GM12878 (cell line): ENCODE measurements around the gene KDF1. TPM values are rescaled to one million over a fixed set of nuclear protein-coding genes. Genes with fewer than 3 reads are reported as not detected.

Experiments
- BCL11A ChIP-seq: IDR thresholded peaks from 2 replicates; pipeline ENCODE4 v1.6.1; 2011; ENCODE audit warnings: low read depth, low read length
- FOXM1 ChIP-seq: IDR thresholded peaks from 2 replicates; pipeline ENCODE4 v1.6.1; 2012; ENCODE audit warnings: low read depth, mild to moderate bottlenecking, inconsistent platforms, low read length, moderate library complexity
- GATAD2B ChIP-seq: fragments of 450-650 bp; conservative IDR thresholded peaks from 2 replicates; pipeline ENCODE4 v1.6.1; 2017; ENCODE audit warnings: low read depth, mild to moderate bottlenecking, moderate library complexity
- IRF3 ChIP-seq: fragments of 450-650 bp; IDR thresholded peaks from 2 replicates; pipeline ENCODE4 v1.6.1; 2014; ENCODE audit warnings: mild to moderate bottlenecking
- MLLT1 ChIP-seq: fragments of 450-650 bp; IDR thresholded peaks from 2 replicates; pipeline ENCODE4 v1.6.1; 2016; ENCODE audit warnings: mild to moderate bottlenecking
- NKRF ChIP-seq: fragments of 450-650 bp; conservative IDR thresholded peaks from 2 replicates; pipeline ENCODE4 v1.6.1; 2017; ENCODE audit warnings: mild to moderate bottlenecking, moderate library complexity
- RELA ChIP-seq: fragments of 450-650 bp; IDR thresholded peaks from 2 replicates; pipeline ENCODE4 v1.8.0; 2014; ENCODE audit warnings: borderline replicate concordance; ENCODE audit not compliant: partially characterized antibody
- SRF ChIP-seq, 2 experiments: IDR thresholded peaks; 2 replicates each; pipeline ENCODE4 v1.6.1; 2011; ENCODE audit warnings: low read depth in 2 of 2, low read length in 2 of 2, mild to moderate bottlenecking in 1 of 2, moderate library complexity in 1 of 2
- ZBTB33 ChIP-seq: fragments of 450-650 bp; IDR thresholded peaks from 2 replicates; pipeline ENCODE4 v1.6.1; 2017; ENCODE audit warnings: mild to moderate bottlenecking
- ZBTB40 ChIP-seq: fragments of 450-650 bp; IDR thresholded peaks from 2 replicates; pipeline ENCODE4 v1.6.1; 2016; ENCODE audit warnings: mild to moderate bottlenecking, moderate library complexity, borderline replicate concordance
- ZNF384 ChIP-seq: IDR thresholded peaks from 2 replicates; pipeline ENCODE4 v1.6.1; 2012; ENCODE audit warnings: low read depth, mild to moderate bottlenecking, low read length, improper control_type of control experiment, borderline replicate concordance
- ZNF592 ChIP-seq: fragments of 450-650 bp; IDR thresholded peaks from 2 replicates; pipeline ENCODE4 v1.6.1; 2017; ENCODE audit warnings: mild to moderate bottlenecking, moderate library complexity
- polyA plus RNA-seq, 11 experiments: library from polyadenylated mRNA; depleted of rRNA in 4 of 11; unstranded in 6 of 11; stranded (reverse) in 5 of 11; fragments of >200 nt; fragmentation: Nextera tagmentation in 4 of 11; fragmentation: Illumina TruSeq in 1 of 11; extraction: Ambion mirVana in 4 of 11; extraction: Trizol in 1 of 11; gene quantifications; 1 replicate in 1 of 11; 2 replicates in 10 of 11; pipeline versions ENCODE4 v1.2.1 to v1.2.3, GENCODE V29; 2011 to 2016; ENCODE audit warnings: inconsistent platforms in 2 of 11, missing spikeins in 2 of 11, low read depth in 1 of 11
- total RNA-seq, 4 experiments: library from RNA; depleted of rRNA in 3 of 4; stranded (reverse); fragments of >200 nt in 3 of 4; fragmentation: Illumina TruSeq in 1 of 4; extraction: Trizol in 1 of 4; gene quantifications; 2 replicates each; pipeline versions ENCODE4 v1.2.1 to v1.2.3, GENCODE V29; 2013 to 2021

KDF1 gene
- total and polyA plus RNA-seq, 10 of the 15 experiments (the other 5 are each of a cell fraction or from before 2014, with no cell fraction given) = 0.03 to 0.13 (median 0.04) TPM; not detected in 7

GRCh38 chr1:26921540-26922430 lies 38.5 kb downstream of the KDF1 start, which contains the start of gene NUDC (continued):
- TF ChIP-seq BCL11A (no peak), FOXM1 (no peak), ZBTB40 (peak; percentile 89), MLLT1 (no peak), IRF3 (peak; percentile 77), ZNF384 (no peak), ZNF592 (no peak), ZBTB33 (no peak), NKRF (peak; percentile 92), GATAD2B (peak; percentile 91), RELA (no peak), SRF (IDR thresholded peaks at IDR 0.05; ENCODE audit: low read depth in 2 of 2, low read length in 2 of 2) (no peak)
